HepG2 (cell line): Measurements from ENCODE around the gene SELENOH. TPM values are rescaled to one million over a fixed set of nuclear protein-coding genes. Genes with fewer than 3 reads are reported as not detected.

Experiments used
- ATAC-seq: fragments of 200-7000 bp; cut with Tn5 transposase; 3 replicates; pipeline ENCODE4 v1.9.1; 2020; ENCODE audit warnings: mild to moderate bottlenecking, moderate library complexity
- BruUV-seq: library from RNA; stranded (reverse); fragments of 400-500 nt; replicated peaks from 2 replicates; lab custom pipeline; 2021; lab: Mats Ljungman, UMichigan
- CTCF ChIA-PET: fragments of 300-600 bp; formaldehyde crosslinking; extraction: SDS; loops from one replicate; lab custom pipeline; 2021; ENCODE audit warnings: low total read pairs, inconsistent platforms, low intra/inter-chr PET ratio; lab: Yijun Ruan, JAX
- POLR2A ChIA-PET: fragments of 350-600 bp; sonication (Branson Sonifier 250); formaldehyde crosslinking; loops from one replicate; lab custom pipeline; 2020; ENCODE audit warnings: antibody characterized with exemption, inconsistent platforms; lab: Yijun Ruan, JAX
- DNase-seq: peaks from one replicate; pipeline ENCODE4 v3.0.0-alpha.2; 2015; ENCODE audit warnings: low spot score
- FAIRE-seq: peaks from 3 replicates; lab custom pipeline; 2011; peaks lifted over from hg19 to GRCh38; lab: Jason Lieb, UNC
- H2AFZ ChIP-seq: one replicate; pipeline ENCODE4 v1.6.1; 2011; ENCODE audit warnings: low read length, inconsistent platforms
- H3K27ac ChIP-seq: fragments of 300-600 bp; 3 replicates; pipeline ENCODE4 v1.8.0; 2011; ENCODE audit warnings: mixed run types, mild to moderate bottlenecking, mixed read lengths, low read length, inconsistent platforms; ENCODE audit not compliant: insufficient read depth; ENCODE audit errors: extremely low read length
- H3K27me3 ChIP-seq, 2 experiments: fragments of 200-600 bp in 1 of 2; 2 replicates in 1 of 2; 3 replicates in 1 of 2; pipeline versions ENCODE4 v1.6.0 to v1.8.0; 2011; ENCODE audit warnings: low read length in 2 of 2, mild to moderate bottlenecking in 2 of 2, moderate library complexity in 2 of 2, inconsistent platforms in 1 of 2; ENCODE audit not compliant: insufficient read depth in 2 of 2, control insufficient read depth in 1 of 2
- H3K36me3 ChIP-seq, 2 experiments: fragments of 200-600 bp in 1 of 2; replicated peaks in 1 of 2; 2 replicates in 1 of 2; 3 replicates in 1 of 2; pipeline versions ENCODE4 v1.5.1 to v1.8.0; 2011; ENCODE audit warnings: low read length in 2 of 2, inconsistent platforms in 1 of 2; ENCODE audit not compliant: insufficient read depth in 2 of 2, control insufficient read depth in 1 of 2
- H3K4me1 ChIP-seq: 2 replicates; pipeline ENCODE4 v1.5.1; 2012; ENCODE audit warnings: low read length, inconsistent platforms; ENCODE audit not compliant: insufficient read depth
- H3K4me2 ChIP-seq: 2 replicates; pipeline ENCODE4 v1.6.0; 2011; ENCODE audit warnings: low read depth, low read length, inconsistent platforms
- H3K4me3 ChIP-seq, 3 experiments: fragments of 200-600 bp in 1 of 3; sonication (generic), shearing (Covaris generic) in 1 of 3; replicated peaks in 1 of 3; 2 replicates each; pipeline ENCODE4 v1.5.1; 2011 to 2016; ENCODE audit warnings: low read length in 3 of 3, inconsistent platforms in 2 of 3, low read depth in 2 of 3, mild to moderate bottlenecking in 2 of 3, control low read depth in 1 of 3, mixed read lengths in 1 of 3; ENCODE audit not compliant: insufficient read depth in 1 of 3
- H3K79me2 ChIP-seq: one replicate; pipeline ENCODE4 v1.6.1; 2011; ENCODE audit warnings: low read length, inconsistent platforms; ENCODE audit not compliant: insufficient read depth
- H3K9ac ChIP-seq: 2 replicates; pipeline ENCODE4 v1.6.0; 2011; ENCODE audit warnings: mild to moderate bottlenecking, low read depth, low read length, inconsistent platforms; ENCODE audit not compliant: insufficient read depth
- H3K9me3 ChIP-seq: 2 replicates; pipeline ENCODE4 v1.5.1; 2012; ENCODE audit warnings: mild to moderate bottlenecking, low read length
- H4K20me1 ChIP-seq: 2 replicates; pipeline ENCODE4 v1.6.0; 2011; ENCODE audit warnings: inconsistent platforms, mild to moderate bottlenecking, low read length, moderate library complexity; ENCODE audit not compliant: insufficient read depth
- CEBPB ChIP-seq: IDR thresholded peaks from 2 replicates; pipeline ENCODE4 v1.6.1; 2011; ENCODE audit warnings: low read depth, low read length, improper control_type of control experiment, borderline replicate concordance
- SOX13 ChIP-seq, 3 experiments: fragments of 450-650 bp in 1 of 3; sonication (generic) in 1 of 3; formaldehyde crosslinking in 1 of 3; IDR thresholded peaks in 2 of 3; conservative IDR thresholded peaks in 1 of 3; 2 replicates each; pipeline versions ENCODE4 v1.5.0 to v1.6.1; 2016 to 2020; ENCODE audit warnings: antibody characterized with exemption in 1 of 3, mild to moderate bottlenecking in 1 of 3, missing compliant biosample characterization in 1 of 3, missing genetic modification reagents in 1 of 3, moderate library complexity in 1 of 3
- STAG1 ChIP-seq: sonication (generic); formaldehyde crosslinking; IDR thresholded peaks from 2 replicates; pipeline ENCODE4 v1.4.0; 2020; ENCODE audit warnings: missing genetic modification reagents
- WGBS: methylation state at CpG from one replicate; pipeline ENCODE4 v1.1.6; 2017; ENCODE audit warnings: low lambda C conversion rate; 5-methylcytosine and 5-hydroxymethylcytosine counted together
- in situ Hi-C: cut with HindIII; loops from 2 replicates; pipeline ENCODE4 v1.10.0; 2017; ENCODE audit warnings: low pct_unique_long_range_greater_than_20kb; ENCODE audit not compliant: extremely low pct_ligation_motif_present
- intact Hi-C: fragments of 100-400 bp; cut with micrococcal nuclease; formaldehyde crosslinking; loops from one replicate; pipeline ENCODE4 v1.10.0; 2022; ENCODE audit not compliant: unreplicated experiment
- polyA plus RNA-seq, 8 experiments: library from polyadenylated mRNA; depleted of rRNA in 3 of 8; stranded (reverse) in 7 of 8; unstranded in 1 of 8; fragments of >200 nt; fragmentation: Illumina TruSeq in 4 of 8; extraction: Trizol in 4 of 8; gene quantifications; 2 replicates each; pipeline versions ENCODE4 v1.2.1 to v1.2.3, GENCODE V29; 2011 to 2016; ENCODE audit warnings: low read depth in 4 of 8, missing spikeins in 1 of 8, mixed read lengths in 1 of 8; ENCODE audit not compliant: insufficient read depth in 1 of 8
- total RNA-seq, 5 experiments: library from RNA; depleted of rRNA; stranded (reverse); fragments of >200 nt; fragmentation: Illumina TruSeq; extraction: Trizol; gene quantifications; 2 replicates each; pipeline ENCODE4 v1.2.3, GENCODE V29; 2016; ENCODE audit warnings: low read depth in 1 of 5
- TF ChIP-seq, protein P1 (sequence below): sonication (generic); formaldehyde crosslinking; IDR thresholded peaks from 2 replicates; pipeline ENCODE4 v1.4.0; 2020; ENCODE audit warnings: mild to moderate bottlenecking, missing genetic modification reagents
- TF ChIP-seq, protein P2 (sequence below): sonication (generic); formaldehyde crosslinking; IDR thresholded peaks from 2 replicates; pipeline ENCODE4 v1.4.0; 2020; ENCODE audit warnings: mild to moderate bottlenecking, missing genetic modification reagents
- TF ChIP-seq, protein P3 (sequence below): sonication (generic); formaldehyde crosslinking; IDR thresholded peaks from 2 replicates; pipeline ENCODE4 v1.4.0; 2020; ENCODE audit warnings: missing genetic modification reagents

SELENOH gene
- total and polyA plus RNA-seq, 2 of the 13 experiments (the other 11 are each of a cell fraction or from before 2014, with no cell fraction given) = 27.2 to 77.4 TPM

DNA sequence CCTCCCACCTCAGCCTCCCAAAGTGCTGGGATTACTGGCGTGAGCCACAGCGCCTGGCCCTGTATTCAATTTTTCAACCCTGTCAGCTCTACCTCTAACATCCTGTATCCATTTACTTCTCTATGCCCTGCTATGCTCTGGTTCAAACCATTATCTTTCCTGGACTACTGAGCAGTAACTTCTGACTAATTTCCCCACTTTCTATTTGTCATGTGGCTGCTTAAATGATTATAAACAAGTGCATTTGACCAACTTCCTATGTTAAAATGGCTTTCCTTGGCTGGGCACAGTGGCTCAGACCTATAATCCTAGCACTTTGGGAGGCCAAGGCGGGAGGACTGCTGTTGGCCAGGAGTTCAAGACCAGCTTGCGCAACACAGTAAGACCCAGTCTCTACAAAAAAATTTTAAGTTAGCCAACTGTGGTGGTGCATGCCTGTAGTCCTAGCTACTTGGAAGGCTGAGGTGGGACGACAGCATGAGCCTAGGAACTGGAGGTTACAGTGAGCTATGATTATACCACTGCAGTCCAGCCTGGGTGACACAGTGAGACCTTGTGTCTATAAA is 31.4 kb upstream of the SELENOH start:
- Histone ChIP-seq H4K20me1 (no peaks in the 10 kb centered on the region), H3K79me2 (peaks cover 34% of the 10 kb centered on the region), H3K27ac (no peak overlapping the region), H3K4me2 (no peak overlapping the region), H3K9me3 (no peaks in the 10 kb centered on the region), H3K36me3 (peaks cover 0 to 2% of the 10 kb centered on the region in 2 experiments; a peak in 2 of 5 replicates), H3K4me1 (peaks cover 36% of the 10 kb centered on the region), H3K9ac (no peak overlapping the region), H3K27me3 (no peaks in the 10 kb centered on the region; a peak in 1 of 5 replicates), H2AFZ (no peak overlapping the region), H3K4me3 (no peak overlapping the region)
- TF ChIP-seq SOX13 (IDR thresholded peaks at IDR 0.05) = no peak
- TF ChIP-seq SOX13 (CRISPR knock-in tag; conservative IDR thresholded peaks at IDR 0.05 in 1 of 2, IDR thresholded peaks at IDR 0.05 in 1 of 2) = no peak
- peak; percentile 59; the same call in 1 of the 2 replicates for TF ChIP-seq CEBPB
- no peak for TF ChIP-seq STAG1 (CRISPR knock-in tag)
- TF ChIP-seq, protein P1, sequence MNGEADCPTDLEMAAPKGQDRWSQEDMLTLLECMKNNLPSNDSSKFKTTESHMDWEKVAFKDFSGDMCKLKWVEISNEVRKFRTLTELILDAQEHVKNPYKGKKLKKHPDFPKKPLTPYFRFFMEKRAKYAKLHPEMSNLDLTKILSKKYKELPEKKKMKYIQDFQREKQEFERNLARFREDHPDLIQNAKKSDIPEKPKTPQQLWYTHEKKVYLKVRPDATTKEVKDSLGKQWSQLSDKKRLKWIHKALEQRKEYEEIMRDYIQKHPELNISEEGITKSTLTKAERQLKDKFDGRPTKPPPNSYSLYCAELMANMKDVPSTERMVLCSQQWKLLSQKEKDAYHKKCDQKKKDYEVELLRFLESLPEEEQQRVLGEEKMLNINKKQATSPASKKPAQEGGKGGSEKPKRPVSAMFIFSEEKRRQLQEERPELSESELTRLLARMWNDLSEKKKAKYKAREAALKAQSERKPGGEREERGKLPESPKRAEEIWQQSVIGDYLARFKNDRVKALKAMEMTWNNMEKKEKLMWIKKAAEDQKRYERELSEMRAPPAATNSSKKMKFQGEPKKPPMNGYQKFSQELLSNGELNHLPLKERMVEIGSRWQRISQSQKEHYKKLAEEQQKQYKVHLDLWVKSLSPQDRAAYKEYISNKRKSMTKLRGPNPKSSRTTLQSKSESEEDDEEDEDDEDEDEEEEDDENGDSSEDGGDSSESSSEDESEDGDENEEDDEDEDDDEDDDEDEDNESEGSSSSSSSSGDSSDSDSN (CRISPR knock-in tag) = no peak
- TF ChIP-seq, protein P2, sequence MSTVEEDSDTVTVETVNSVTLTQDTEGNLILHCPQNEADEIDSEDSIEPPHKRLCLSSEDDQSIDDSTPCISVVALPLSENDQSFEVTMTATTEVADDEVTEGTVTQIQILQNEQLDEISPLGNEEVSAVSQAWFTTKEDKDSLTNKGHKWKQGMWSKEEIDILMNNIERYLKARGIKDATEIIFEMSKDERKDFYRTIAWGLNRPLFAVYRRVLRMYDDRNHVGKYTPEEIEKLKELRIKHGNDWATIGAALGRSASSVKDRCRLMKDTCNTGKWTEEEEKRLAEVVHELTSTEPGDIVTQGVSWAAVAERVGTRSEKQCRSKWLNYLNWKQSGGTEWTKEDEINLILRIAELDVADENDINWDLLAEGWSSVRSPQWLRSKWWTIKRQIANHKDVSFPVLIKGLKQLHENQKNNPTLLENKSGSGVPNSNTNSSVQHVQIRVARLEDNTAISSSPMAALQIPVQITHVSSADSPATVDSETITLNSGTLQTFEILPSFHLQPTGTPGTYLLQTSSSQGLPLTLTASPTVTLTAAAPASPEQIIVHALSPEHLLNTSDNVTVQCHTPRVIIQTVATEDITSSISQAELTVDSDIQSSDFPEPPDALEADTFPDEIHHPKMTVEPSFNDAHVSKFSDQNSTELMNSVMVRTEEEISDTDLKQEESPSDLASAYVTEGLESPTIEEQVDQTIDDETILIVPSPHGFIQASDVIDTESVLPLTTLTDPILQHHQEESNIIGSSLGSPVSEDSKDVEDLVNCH = no peak
- TF ChIP-seq, protein P3, sequence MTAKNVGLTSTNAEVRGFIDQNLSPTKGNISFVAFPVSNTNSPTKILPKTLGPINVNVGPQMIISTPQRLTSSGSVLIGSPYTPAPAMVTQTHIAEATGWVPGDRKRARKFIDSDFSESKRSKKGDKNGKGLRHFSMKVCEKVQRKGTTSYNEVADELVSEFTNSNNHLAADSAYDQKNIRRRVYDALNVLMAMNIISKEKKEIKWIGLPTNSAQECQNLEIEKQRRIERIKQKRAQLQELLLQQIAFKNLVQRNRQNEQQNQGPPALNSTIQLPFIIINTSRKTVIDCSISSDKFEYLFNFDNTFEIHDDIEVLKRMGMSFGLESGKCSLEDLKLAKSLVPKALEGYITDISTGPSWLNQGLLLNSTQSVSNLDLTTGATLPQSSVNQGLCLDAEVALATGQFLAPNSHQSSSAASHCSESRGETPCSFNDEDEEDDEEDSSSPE (CRISPR knock-in tag) = no peak
- DNase-seq (no peak), ATAC-seq (no peak), FAIRE-seq (no peak)
- BruUV-seq = no TSS peak
- in situ Hi-C loops (no loop called here), intact Hi-C loops (no loop called here)
- 95% methylated on average over 5 of the region's 5 CpGs for WGBS
- ChIA-PET POLR2A (interaction anchor here (0.7 kb wide), 1 partner anchor 83 kb away, joined by 3 read pairs; no protein-coding TSS in a partner anchor), CTCF (no interaction called here)
